HL-60/S4 treated with phorbol 12-myristate 13-acetate at 8.2 ng/mL for 4 days and 3 days (cell line): ENCODE results near the gene HSFX2.
"Not testable (repeated sequence)": the region's sequence is repeated elsewhere in the genome, so short reads cannot be mapped to it uniquely, and the experiment has no call there.

Experiments used
- in situ Hi-C: fragments of 300-500 bp; cut with MboI; formaldehyde crosslinking; loops from 2 replicates; pipeline ENCODE4 v1.15.0; 2022; ENCODE audit warnings: low sequenced_read_pairs

Gene HSFX2

DNA sequence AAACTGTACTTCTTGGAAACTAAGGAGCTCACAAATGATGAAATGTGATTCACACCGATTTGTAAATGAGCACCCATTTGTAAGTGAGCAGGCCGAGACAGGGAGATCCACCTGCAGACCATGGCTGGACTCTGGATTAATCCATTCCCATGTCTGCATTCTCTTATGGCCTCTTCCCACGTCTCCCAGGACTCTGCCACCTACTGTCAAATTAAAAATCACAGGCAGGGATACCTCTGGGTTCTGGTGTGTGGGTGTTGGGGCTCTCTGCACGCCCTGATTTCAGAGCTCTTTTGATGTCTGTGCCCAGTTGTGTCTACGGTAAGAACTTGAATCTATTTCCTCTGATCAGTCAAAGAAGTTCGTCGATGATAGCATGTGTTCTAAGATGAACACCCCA, 4.1 kb downstream of the HSFX2 start:
- in situ Hi-C loops, result not testable (repeated sequence)

DNA sequence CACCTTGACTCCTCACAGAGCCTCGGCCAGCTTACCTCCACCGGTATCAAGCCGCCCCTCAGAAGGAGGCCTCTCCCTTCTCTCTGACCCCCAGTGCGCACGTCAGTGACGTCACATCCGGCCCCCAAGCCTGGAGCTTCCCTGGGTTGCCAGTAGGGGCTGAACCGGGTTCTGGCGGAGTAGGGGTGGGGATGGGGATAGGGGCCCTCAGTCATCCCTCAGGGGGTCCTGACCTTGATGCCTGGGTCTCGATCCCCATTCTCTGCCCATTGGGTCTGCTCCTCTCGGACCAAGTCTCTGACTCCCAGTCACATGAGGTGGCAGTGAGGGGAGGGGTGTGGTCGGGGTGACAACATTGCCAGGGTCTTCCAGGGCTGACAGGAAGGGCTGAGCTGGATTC, 7.8 kb downstream of the HSFX2 start, which contains the start of gene MAGEA9B:
Gene MAGEA9B (minus strand): TSS at position 101 of the 400 bp plus-strand sequence. CDS start 4,280 bp downstream, outside the sequence.
- in situ Hi-C loops, result not testable (repeated sequence)

DNA sequence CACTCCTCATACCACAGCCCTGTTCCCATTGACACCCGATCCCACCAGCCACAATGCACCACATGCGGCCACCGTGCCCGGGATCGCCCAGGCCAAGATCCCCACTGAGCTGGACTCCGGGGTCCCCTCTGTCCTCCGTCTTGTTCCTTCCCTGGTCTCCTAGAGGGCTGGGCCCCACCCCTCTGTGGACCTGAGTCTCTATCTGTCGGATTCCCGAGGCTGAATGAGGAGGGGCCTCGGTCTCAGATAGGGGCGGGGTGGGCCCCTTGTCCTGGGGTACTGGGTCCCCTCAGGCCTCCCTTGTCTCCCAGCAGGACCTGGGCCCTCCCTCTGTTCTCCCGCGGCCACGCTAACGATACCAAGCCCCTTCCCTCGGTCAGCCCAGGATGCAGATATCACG, 9.5 kb downstream of the HSFX2 start:
- in situ Hi-C loops, result not testable (repeated sequence)

DNA sequence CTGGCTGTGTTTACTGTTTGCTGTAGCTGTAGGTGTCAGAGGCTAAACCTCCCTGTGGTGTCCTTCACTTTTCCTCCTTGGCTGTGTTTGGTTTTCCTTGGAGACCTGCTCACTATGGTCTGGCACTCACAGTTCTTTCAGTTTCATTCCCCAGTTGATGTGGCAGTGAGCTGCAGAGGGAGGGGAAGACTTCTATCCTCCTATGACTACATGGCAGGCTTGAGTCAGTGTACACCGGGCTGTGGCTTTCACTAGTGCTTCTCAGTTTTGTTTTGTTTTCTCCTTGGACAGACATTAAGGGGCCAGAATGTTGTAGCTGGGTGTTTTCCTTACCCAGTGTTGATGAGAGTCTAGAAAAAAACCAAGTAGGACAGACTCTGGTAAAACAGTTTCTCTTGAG, 21.7 kb downstream of the HSFX2 start:
- in situ Hi-C loops, result not testable (repeated sequence)

DNA sequence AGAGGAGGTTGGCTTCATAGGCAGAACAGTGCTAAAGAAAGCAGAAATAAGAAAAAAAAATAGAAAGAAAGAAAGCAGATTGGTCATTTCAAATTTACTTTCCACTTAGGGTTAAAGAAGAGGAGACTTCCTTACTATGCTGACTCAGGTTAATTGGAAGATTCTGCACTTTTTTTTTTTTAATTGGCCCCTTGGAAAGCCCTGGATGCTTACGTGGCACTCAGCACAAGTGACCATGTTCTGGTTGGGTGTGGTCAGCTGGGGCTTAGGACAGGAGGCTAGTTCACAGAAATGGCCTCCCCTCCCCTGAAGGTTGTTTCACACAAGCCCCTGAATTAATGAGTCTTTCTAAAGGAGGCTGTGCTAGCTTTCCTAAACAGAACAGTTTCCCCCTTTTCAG, 22.4 kb downstream of the HSFX2 start:
- in situ Hi-C loops, result no loop called here

DNA sequence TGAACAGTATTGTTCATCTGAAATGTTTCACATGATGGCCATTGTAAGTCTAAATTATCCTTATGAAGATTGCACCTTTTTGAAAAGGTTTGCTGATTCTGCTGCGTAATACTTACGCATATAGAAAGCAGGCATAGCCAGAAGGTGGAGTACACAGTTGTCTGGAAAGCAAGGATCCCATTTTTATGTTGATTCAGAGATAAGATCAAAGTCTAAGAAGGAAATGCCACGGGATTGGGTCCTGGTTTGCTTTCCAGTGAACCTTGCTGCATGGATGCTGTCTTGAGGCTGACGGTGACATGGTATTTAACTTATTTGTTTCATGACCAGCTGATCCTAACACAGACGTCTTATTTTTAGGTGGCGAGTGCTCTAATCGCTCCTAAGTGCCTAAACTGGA, 23.3 kb downstream of the HSFX2 start:
- in situ Hi-C loops, result no loop called here

DNA sequence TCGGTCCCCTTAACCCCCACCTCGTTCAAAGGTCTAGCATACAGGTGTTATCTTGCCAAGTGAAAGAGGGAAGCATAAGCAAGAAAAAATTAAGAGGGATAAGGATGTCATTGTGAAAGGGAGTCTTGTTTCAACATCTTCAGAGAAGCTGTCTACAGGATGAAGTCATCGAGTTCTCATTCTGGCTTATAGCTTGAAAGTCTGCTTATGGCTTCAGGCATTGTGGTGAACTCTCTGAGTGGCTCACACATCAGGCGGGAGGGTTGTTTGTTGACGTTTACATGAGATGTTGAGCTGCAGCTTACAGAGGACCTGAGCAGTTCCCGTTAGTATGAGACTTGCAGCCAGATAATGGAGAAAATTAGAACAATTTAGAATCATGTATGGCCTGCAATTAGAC, 24.4 kb downstream of the HSFX2 start:
- in situ Hi-C loops, result no loop called here

DNA sequence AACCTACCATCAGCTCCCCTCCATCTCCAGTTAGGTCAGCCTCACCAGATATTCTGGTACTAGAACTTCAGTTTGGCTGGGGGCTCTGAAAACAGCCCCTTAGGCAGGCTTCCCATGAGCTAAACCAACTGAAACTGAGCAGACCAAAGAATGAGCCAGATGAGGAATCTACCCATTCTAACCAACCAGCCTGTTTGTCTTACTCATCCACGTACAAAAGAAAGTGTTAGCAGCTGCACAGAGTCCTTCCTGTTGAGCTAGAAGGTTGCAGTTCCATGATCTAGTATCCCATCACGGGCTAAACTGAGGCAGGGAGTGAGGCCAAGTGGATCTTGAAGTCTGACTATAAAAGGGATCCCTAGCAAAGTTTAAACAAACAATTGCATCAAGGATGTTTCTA, 25.3 kb downstream of the HSFX2 start:
- in situ Hi-C loops, result no loop called here

DNA sequence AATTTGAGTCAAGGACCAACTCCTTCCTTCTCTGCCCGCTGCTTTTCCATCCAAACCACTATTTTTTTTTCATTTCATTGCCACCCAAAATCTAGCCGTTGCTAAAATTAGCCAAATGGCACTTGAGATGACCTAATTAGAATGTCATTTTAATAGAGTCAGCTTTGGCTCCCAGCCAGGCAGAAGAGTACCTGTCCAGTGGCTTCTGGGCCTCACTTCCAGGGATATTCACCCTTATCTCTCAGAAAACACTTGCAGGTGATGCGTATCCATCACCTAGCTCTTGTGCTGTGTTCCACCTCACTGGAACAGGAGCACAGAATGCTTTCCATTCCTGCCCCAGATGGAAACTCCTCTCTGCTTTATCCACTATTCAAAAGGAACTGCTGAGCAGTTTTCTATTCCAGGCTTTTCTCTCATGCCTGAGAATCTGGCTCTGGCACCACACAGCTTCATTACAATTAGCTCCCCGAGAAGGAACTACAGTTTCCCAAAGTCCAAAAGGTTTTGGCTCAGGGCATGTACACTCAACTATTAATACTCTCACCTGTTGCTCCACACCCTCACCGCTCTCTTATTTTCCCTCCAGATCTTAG, 26.3 kb downstream of the HSFX2 start:
- in situ Hi-C loops, result no loop called here

DNA sequence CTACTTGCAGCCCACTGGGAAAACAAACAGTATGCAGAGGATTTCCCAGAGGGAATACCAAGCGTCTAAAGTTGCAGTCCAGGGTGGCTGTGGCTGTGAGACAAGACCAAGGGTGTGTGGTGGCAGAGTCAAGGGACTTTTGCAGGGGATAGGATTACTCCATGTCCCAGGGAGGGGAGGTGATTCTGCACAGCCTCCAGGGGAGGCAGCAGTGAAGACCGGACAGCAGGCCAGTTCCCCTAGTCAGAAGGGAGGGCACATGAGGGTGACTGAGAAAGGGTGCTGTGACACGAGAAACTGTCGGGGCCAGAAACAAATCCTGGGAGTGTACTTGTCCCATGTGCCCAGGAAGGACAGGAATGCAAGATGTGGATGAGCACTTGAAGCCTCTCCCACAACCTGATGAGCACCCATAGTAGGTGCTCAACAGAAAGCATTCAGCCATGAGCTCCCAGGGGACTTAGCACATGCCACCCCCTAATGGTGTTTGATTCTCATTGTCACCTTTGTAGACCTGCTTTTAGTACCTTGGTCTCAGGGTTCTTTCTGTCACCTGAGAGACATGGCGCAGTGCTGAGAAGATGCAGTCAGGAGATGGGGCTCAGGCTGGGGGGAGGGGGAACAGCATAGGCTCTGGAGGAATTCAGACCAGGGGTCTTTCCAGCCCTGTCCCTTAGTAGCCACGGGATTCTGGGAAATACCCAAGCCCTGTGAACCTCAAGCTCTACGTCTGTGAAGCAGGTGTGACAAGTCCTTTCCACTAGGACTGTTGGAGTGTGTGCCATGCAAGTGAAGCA, 27.3 kb downstream of the HSFX2 start:
- in situ Hi-C loops, result no loop called here

DNA sequence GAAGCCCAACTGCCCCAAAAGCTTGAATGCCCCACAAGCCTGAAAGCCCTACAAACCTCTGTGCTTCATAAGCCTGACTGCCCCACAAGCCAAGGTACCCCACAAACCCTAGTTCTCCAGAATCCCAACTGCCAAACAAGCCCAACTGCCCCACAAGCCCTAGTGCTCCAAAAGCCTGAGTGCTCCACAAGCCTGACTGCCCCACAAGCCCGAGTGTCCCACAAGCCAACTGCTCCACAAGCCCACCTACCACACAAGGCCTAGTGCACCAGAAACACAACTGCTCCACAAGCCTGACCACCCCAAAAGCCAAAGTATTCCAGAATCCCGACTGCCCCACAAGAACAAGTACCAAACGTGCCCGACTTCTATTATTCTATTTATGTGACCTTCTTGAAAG, 31.8 kb downstream of the HSFX2 start:
- in situ Hi-C loops, result no loop called here

DNA sequence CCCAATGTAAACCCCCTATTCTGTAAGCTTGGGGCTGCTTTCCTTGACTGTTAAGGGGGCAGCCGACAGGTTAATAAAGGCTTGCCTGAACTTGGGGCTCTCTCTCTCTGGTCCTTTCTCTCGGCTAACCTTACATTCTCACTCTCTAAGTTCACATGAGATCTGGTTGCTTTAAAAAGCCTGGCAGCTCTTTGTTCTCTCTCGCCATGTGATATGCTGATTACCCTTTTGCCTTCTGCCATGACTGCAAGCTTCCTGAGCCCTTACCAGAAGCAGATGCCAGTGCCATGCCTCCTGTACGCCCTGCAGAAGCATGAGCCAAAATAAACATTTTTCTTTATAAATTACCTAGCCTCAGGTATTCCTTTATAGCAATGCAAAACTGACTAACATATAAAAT, 39.9 kb downstream of the HSFX2 start:
- in situ Hi-C loops, result not testable (repeated sequence)

DNA sequence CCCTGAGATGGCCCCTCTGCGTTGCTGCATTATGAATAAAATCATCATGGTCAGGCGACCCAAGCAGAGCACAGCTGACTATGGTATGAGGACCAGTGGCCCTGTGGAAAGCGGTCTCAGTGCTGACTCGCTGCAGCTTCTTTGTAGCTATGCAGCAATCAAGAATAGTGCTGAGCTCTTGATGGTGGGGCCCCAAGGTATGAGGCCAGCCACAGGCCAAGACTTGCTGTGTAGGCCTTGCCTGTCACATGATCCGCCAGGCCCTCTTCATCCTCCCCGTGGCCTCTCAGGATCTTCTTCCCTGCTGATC, 43.2 kb downstream of the HSFX2 start:
- in situ Hi-C loops, result not testable (repeated sequence)

DNA sequence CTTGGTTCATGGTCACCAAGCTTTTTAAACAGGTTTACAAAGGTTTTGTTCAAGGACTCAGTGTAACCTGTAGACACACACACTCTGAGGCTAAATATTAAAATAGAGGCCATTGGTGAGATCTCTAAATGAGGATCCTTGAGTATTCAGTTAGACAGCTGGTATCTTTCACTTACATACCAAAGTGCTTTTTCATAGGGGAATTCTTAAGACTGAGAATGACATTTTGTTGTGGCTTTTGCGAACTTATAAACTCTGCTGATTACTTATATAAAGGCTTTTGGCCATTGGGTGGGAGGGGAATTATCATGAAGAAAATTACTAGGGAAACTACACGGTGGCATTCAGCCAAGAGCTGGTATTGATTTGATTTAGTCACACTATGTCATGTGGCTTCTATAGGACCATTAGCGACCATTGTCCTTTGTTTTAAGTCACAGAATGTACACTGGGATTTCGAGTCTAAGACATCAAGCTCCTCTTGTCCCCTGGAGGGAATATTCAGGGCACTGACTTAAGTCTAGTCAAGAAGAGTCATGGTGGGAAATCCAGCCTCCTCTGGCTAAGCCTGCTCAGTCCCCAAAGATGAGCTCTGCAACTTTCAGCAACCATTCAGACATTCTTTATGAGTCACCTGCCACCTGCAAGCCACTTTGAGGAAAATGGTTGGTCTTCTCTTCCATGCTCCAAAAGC, 43.7 kb downstream of the HSFX2 start:
- in situ Hi-C loops, result not testable (repeated sequence)

DNA sequence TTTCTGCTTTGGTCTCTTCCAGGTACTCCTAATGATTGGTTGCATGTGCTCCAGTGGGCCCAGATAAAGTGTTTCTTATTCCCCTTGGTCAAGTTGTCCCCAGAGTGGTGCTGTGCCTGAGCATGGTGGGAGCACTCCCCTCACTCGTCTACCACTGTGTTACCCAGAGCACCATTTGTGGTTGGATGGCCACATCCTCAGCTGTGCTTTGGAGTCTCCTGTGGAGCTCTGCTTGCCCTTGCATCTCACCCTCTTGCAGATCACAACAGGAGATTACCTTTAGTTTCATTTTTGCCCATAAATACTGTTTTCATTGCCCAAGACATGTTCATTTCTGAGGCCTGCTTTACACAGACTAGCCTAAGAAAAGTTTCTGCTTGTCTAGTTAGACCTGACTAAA, 44.7 kb downstream of the HSFX2 start:
- in situ Hi-C loops, result not testable (repeated sequence)

DNA sequence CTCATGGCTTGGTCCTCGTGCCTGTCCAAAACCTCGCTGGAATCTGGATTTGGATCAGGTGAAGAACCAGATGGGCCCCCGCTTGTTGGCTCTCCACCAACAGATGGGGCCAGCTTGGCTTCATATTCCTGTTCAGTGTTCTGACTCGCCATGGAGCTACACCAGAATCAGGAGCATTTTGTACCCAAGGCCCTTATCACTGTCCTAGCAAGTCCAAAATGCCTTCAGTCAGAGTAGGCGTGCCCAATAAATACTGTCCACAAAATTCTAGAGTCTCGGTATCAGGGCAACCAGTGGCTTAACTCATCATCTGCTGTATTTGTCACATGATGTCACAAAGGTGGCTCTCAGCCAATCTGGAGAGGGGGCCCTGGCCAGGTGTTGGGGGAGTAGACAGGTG, 45.4 kb downstream of the HSFX2 start, which contains the start of gene HSFX3:
Gene HSFX3 (minus strand): TSS at position 224 of the 400 bp plus-strand sequence. CDS start 72 bp downstream, at position 152.
- in situ Hi-C loops, result not testable (repeated sequence)

DNA sequence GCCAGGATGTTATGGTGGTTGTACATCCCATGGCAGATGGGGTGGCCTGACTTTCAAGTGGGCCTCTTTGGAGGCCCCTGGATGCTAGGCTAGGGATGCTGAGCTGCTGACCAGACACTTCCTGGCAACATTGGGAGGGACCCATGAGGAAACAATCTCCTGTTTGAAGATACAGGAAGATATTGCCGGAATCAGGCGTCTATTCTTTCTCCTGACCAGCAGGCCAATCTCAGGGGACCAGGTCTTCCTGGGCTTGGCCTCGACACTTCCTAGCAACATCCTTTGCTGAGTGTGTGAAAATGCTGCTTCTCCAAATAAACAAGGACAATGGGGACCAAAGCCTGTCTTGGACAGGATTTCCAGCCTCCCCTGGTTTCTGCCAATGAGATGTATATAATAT, 47.3 kb downstream of the HSFX2 start:
- in situ Hi-C loops, result not testable (repeated sequence)

DNA sequence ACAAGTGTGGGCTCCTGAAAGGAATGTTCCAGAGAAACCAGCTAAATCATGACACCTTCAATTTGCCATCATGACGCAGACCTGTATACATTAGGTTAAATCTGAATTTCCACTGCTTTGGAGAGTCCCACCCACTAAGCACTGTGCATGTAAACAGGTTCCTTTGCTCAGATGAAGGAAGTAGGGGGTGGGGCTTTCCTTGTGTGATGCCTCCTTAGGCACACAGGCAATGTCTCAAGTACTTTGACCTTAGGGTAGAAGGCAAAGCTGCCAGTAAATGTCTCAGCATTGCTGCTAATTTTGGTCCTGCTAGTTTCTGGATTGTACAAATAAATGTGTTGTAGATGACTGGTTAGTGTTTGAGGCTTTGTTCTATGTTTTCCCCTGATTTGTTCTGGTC, 48.2 kb downstream of the HSFX2 start:
- in situ Hi-C loops, result not testable (repeated sequence)

DNA sequence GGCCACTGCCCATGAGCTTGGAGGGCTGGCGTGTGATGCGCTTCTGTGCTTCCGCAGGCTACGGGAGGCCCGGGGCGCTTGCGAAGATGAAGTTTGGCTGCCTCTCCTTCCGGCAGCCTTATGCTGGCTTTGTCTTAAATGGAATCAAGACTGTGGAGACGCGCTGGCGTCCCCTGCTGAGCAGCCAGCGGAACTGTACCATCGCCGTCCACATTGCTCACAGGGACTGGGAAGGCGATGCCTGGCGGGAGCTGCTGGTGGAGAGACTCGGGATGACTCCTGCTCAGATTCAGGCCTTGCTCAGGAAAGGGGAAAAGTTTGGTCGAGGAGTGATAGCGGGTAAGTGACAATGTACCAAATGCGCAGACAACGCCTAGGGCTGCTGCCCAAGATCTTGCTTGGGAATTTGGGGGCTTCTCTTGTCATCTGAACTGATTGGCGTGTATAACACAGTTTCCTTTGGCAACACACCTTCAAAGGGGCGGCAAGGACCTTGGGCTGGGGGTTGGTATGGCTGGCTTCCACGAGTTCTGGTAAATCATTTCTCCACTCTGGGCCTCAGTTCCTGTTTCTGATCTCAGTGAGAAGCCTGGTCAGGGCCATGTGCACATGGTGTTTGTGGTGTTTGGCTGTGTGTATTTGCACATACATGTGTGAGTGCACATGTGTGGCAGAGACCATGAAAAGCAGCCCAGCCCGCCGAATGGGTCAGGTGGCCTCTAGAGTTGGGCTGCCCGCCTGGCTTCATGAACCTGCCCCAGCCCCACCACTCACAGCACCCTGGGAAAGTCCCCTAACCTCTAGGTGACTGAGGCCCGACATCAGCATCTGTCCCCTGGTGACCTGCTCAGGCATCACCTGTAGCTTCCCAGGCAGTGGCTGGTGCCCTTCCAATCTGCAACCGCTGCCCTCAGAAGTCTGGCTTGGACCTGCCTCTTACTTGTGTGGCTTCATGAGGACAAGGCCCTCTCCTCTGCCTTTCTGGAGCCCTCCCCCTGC, 49.3 kb downstream of the HSFX2 start:
- in situ Hi-C loops, result not testable (repeated sequence)
